K562 (cell line): ENCODE data around the gene CD99L2. TPM values are rescaled to one million over a fixed set of nuclear protein-coding genes. Genes with fewer than 3 reads are reported as not detected.

Experiments used
- ATAC-seq: fragments of 200-7000 bp; cut with Tn5 transposase; 3 replicates; pipeline ENCODE4 v1.9.1; 2020; ENCODE audit warnings: moderate library complexity
- BruUV-seq: library from RNA; stranded (reverse); fragments of 400-500 nt; replicated peaks from 2 replicates; lab custom pipeline; 2021; lab: Mats Ljungman, UMichigan
- CTCF ChIA-PET: fragments of 300-600 bp; formaldehyde crosslinking; extraction: SDS; loops from one replicate; lab custom pipeline; 2021; ENCODE audit warnings: low intra/inter-chr PET ratio; lab: Yijun Ruan, JAX
- POLR2A ChIA-PET: fragments of 300-600, 350-650 bp; sonication (Branson Sonifier 250); formaldehyde crosslinking; extraction: SDS; loops from one replicate; lab custom pipeline; 2021; ENCODE audit warnings: antibody characterized with exemption, inconsistent platforms; lab: Yijun Ruan, JAX
- DNase-seq, 4 experiments: peaks; one replicate each; pipeline versions ENCODE4 v3.0.0 to v3.0.0-alpha.2; 2011 to 2018; ENCODE audit warnings: low spot score in 3 of 4, mixed read lengths in 3 of 4; ENCODE audit errors: extremely low read depth in 1 of 4
- FAIRE-seq: peaks from 2 replicates; lab custom pipeline; 2011; peaks lifted over from hg19 to GRCh38; lab: Jason Lieb, UNC
- H2AFZ ChIP-seq: 2 replicates; pipeline ENCODE4 v1.6.0; 2011; ENCODE audit warnings: low read depth, low read length, control low read depth, inconsistent platforms
- H3K27ac ChIP-seq: fragments of 200-600 bp; 3 replicates; pipeline ENCODE4 v1.8.0; 2011; ENCODE audit warnings: low read depth, mild to moderate bottlenecking, control low read depth, inconsistent platforms, low read length, moderate library complexity, mixed read lengths; ENCODE audit errors: extremely low read depth
- H3K27me3 ChIP-seq, 2 experiments: fragments of 300-600 bp in 1 of 2; 2 replicates in 1 of 2; 3 replicates in 1 of 2; pipeline versions ENCODE4 v1.6.0 to v1.8.0; 2011; ENCODE audit warnings: inconsistent platforms in 2 of 2, low read length in 2 of 2, mild to moderate bottlenecking in 1 of 2, mixed read lengths in 1 of 2, moderate library complexity in 1 of 2; ENCODE audit not compliant: control insufficient read depth in 2 of 2, insufficient read depth in 2 of 2
- H3K36me3 ChIP-seq: fragments of 300-600 bp; 3 replicates; pipeline ENCODE4 v1.8.0; 2011; ENCODE audit warnings: mild to moderate bottlenecking, low read length, inconsistent platforms; ENCODE audit not compliant: control insufficient read depth, insufficient read depth
- H3K4me1 ChIP-seq, 2 experiments: fragments of 200-600 bp in 1 of 2; replicated peaks in 1 of 2; 2 replicates in 1 of 2; 3 replicates in 1 of 2; pipeline versions ENCODE4 v1.5.1 to v1.8.0; 2011; ENCODE audit warnings: inconsistent platforms in 2 of 2, low read length in 2 of 2, mild to moderate bottlenecking in 1 of 2, mixed read lengths in 1 of 2, moderate library complexity in 1 of 2; ENCODE audit not compliant: control insufficient read depth in 2 of 2, insufficient read depth in 2 of 2
- H3K4me2 ChIP-seq: 2 replicates; pipeline ENCODE4 v1.6.1; 2011; ENCODE audit warnings: low read length, control low read depth, inconsistent platforms, mixed read lengths; ENCODE audit not compliant: insufficient read depth
- H3K4me3 ChIP-seq: fragments of 200-600 bp; sonication (generic), shearing (Covaris generic); 2 replicates; pipeline ENCODE4 v1.5.1; 2016; ENCODE audit warnings: control low read depth, inconsistent platforms
- H3K79me2 ChIP-seq: fragments of 200-600 bp; 3 replicates; pipeline ENCODE4 v1.8.0; 2011; ENCODE audit warnings: low read length, inconsistent platforms; ENCODE audit not compliant: control insufficient read depth, insufficient read depth
- H3K9ac ChIP-seq, 2 experiments: 2 replicates each; pipeline versions ENCODE4 v1.6.0 to v1.6.1; 2011; ENCODE audit warnings: low read depth in 2 of 2, low read length in 2 of 2, control low read depth in 1 of 2, inconsistent platforms in 1 of 2, mild to moderate bottlenecking in 1 of 2, mixed read lengths in 1 of 2; ENCODE audit not compliant: insufficient read depth in 1 of 2
- H3K9me1 ChIP-seq: one replicate; pipeline ENCODE4 v1.6.0; 2011; ENCODE audit warnings: inconsistent platforms, mild to moderate bottlenecking, low read length, moderate library complexity; ENCODE audit not compliant: control insufficient read depth, insufficient read depth
- H3K9me3 ChIP-seq: replicated peaks from 2 replicates; pipeline ENCODE4 v1.5.1; 2011; ENCODE audit warnings: low read depth, low read length, inconsistent platforms; ENCODE audit not compliant: control insufficient read depth, insufficient read depth
- H4K20me1 ChIP-seq: replicated peaks from 2 replicates; pipeline ENCODE4 v1.6.1; 2011; ENCODE audit warnings: low read length, inconsistent platforms, mixed read lengths; ENCODE audit not compliant: control insufficient read depth, insufficient read depth
- MIER1 ChIP-seq: fragments of 450-650 bp; IDR thresholded peaks from 2 replicates; pipeline ENCODE4 v1.6.1; 2016; ENCODE audit warnings: antibody characterized with exemption, mild to moderate bottlenecking, low read depth
- RBM17 ChIP-seq: fragments of 200-400 bp; formaldehyde crosslinking; IDR thresholded peaks from 2 replicates; pipeline ENCODE4 v1.6.1; 2017; ENCODE audit warnings: low read depth, mild to moderate bottlenecking, low read length, borderline replicate concordance
- RUNX1 ChIP-seq: sonication (generic); IDR thresholded peaks from 2 replicates; pipeline ENCODE4 v1.6.1; 2016; ENCODE audit warnings: antibody characterized with exemption, low read depth
- TEAD1 ChIP-seq, 2 experiments: fragments of 450-650 bp in 1 of 2; sonication (generic) in 1 of 2; formaldehyde crosslinking; IDR thresholded peaks; 2 replicates each; pipeline versions ENCODE4 v1.4.0 to v1.8.0; 2020 to 2022; ENCODE audit warnings: mild to moderate bottlenecking in 2 of 2, missing genetic modification reagents in 1 of 2
- ZBTB2 ChIP-seq: fragments of 450-650 bp; IDR thresholded peaks from 2 replicates; pipeline ENCODE4 v1.6.1; 2016; ENCODE audit warnings: antibody characterized with exemption
- WGBS: fragments of 100-300 bp; shearing (Covaris generic); methylation state at CpG from one replicate; pipeline ENCODE4 v1.1.6; 2016; ENCODE audit warnings: low coverage, mixed read lengths; ENCODE audit not compliant: insufficient coverage; ENCODE audit errors: missing lambda C conversion rate; 5-methylcytosine and 5-hydroxymethylcytosine counted together
- in situ Hi-C: fragments of 300-500 bp; cut with MboI; formaldehyde crosslinking; loops from 4 replicates; pipeline ENCODE4 v1.15.0; 2018; ENCODE audit warnings: inconsistent platforms, mixed read lengths
- intact Hi-C: fragments of 100-400 bp; cut with micrococcal nuclease; formaldehyde crosslinking; loops from 2 replicates; pipeline ENCODE4 v1.14.2; 2022
- polyA plus RNA-seq, 8 experiments: library from polyadenylated mRNA; depleted of rRNA in 4 of 8; stranded (reverse) in 5 of 8; unstranded in 3 of 8; fragments of >200 nt; fragmentation: Nextera tagmentation in 2 of 8; fragmentation: Illumina TruSeq in 1 of 8; extraction: Ambion mirVana in 2 of 8; extraction: Trizol in 1 of 8; gene quantifications; 2 replicates each; pipeline versions ENCODE4 v1.2.1 to v1.2.3, GENCODE V29; 2011 to 2014; ENCODE audit warnings: inconsistent platforms in 1 of 8, missing spikeins in 1 of 8
- total RNA-seq, 7 experiments: library from RNA; depleted of rRNA in 6 of 7; stranded (reverse); fragments of >200 nt in 6 of 7; fragmentation: Illumina TruSeq in 2 of 7; extraction: Trizol in 2 of 7; gene quantifications; 2 replicates each; pipeline versions ENCODE4 v1.2.1 to v1.2.3, GENCODE V29; 2011 to 2021; ENCODE audit warnings: low replicate concordance in 1 of 7

Gene CD99L2
- total and polyA plus RNA-seq, 9 of the 15 experiments (the other 6 are each of a cell fraction or from before 2014, with no cell fraction given): 0.76 to 19.0 (median 11.9) TPM

DNA sequence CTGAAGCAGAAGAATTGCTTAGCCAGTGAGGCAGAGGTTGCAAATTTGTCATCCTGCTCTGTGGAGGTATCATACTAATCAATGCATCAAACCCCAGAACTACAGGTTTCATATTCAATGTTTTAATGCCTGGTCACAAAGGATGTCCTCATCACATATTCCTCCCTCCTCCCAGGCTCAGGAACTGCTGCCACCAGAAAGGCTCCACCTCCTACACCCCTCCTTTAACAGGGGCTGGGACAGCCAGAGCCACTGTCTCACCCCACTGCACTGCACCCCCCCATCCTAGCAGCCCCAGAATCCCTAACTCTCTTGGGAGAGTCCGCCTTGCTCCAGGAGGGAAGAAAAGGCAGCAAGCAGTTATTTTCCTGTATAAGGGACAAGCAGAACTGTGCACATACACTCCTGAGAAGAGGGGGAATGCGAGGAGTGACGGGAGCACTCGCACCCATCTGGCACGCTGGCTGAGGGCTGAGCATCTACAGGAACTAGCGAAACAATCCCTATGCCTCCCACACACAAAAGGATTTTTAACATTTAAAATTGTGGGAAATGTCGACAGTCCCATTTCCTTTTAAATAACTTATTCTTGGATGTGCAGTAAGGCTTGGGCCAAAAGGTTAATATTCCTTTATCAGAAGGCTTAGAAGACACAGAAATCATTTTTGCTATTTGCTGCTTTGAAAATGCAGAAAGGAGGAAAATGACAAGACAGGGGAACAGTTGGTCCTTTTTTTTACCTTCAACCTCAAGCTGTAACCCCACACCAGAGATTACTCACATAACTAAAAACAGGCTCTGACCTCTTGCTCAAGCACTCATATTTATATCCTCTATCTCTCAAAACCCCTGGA is 27.8 kb downstream of the CD99L2 start (continued):
- no peak for TF ChIP-seq MIER1
- TF ChIP-seq ZBTB2: no peak
- no peak for TF ChIP-seq TEAD1 (CRISPR knock-in tag; IDR thresholded peaks at IDR 0.05)

DNA sequence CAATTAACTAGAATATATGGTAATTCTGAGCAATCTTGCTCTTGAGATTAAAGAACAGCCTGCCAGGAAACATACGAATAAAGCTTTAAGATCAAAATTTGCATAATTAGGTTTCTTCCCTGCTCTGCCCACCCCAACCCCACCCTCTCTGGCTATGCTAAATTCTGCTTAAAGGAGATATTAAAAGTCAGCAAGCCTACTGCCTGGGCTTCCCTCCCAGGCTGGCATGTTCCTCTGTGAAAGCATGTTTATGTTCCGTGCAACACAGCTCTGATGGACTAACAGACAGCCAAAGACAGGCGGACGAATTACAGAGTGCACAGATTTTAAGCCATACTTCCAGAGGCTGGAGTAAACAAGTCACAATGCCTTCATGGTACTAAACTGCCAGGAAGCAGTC is 28.4 kb downstream of the CD99L2 start:
- WGBS: 73% methylated on average over 3 of the region's 4 CpGs
- H3K27me3 ChIP-seq: no peaks in the 10 kb centered on the region
- no TSS peak for BruUV-seq

More for the DNA sequence above, 28.4 kb downstream of the CD99L2 start:
- no peak overlapping the region for H3K4me2 ChIP-seq
- H3K4me1 ChIP-seq: peaks cover 4 to 21% of the 10 kb centered on the region in 2 experiments; a peak in 4 of 5 replicates
- ChIA-PET CTCF (no interaction called here), POLR2A (no interaction called here)
- peaks cover 8% of the 10 kb centered on the region; the same call in 1 of the 3 replicates for H3K79me2 ChIP-seq
- no peak overlapping the region for H3K27ac ChIP-seq
- no peak for FAIRE-seq
- no peak for DNase-seq
- no peaks in the 10 kb centered on the region for H3K9me3 ChIP-seq
- no peaks in the 10 kb centered on the region for H3K9me1 ChIP-seq
- no peaks in the 10 kb centered on the region for H3K36me3 ChIP-seq
- no peaks in the 10 kb centered on the region for H4K20me1 ChIP-seq
- no peak for ATAC-seq
- in situ Hi-C loops (no loop called here), intact Hi-C loops (no loop called here)
- H3K9ac ChIP-seq: no peak overlapping the region
- no peak for TF ChIP-seq RBM17
- no peak for TF ChIP-seq RUNX1
- H2AFZ ChIP-seq: no peak overlapping the region
- no peak overlapping the region for H3K4me3 ChIP-seq
